Measurements from ENCODE around the gene WNK2. TPM values are rescaled to one million over a fixed set of nuclear protein-coding genes. Genes with fewer than 3 reads are reported as not detected.

WNK2 gene
- total and polyA plus RNA-seq, 2 of the 4 experiments (the other 2 are of a cell fraction) = not detected

DNA sequence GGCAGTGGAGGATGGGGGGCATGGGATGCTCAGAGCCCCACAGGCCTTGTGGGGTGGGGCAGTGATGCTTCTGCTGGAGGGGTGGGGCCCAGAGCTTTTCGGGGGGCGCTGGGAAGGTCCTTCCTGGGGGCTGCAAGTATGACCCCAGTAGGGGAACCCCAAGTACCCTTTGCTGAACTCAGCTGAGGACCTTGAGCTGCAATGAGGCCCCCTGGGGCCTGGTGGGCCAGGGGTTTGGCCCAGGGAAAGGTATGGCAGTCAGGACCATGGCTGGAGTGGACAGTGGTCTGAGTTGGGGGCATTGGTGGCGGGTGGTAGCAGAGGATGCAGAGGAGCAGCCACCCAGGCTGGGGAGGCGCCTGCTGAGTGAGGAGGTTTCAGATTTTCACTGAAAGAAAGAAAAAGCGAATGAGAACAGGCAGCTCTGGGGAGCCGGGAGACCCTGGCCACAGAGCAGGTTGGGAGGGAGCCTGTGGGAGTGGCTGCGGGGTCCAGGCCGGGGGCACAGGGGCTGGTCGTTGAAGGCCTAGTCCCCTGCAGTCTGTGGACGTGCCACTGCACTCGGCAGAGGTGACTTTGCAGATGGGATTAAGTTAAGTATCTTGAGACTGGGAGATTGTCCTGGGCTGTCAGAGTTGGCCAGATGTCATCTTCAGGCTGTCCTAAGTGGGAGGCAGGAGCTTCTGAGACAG is 19.2 kb downstream of the WNK2 start:
- H2BK120ac ChIP-seq (ENCODE audit: low read depth, low read length) = no peak overlapping the region
- H4K20me1 ChIP-seq (ENCODE audit: insufficient read depth, low read length) = no peaks in the 10 kb centered on the region
- H4K91ac ChIP-seq (ENCODE audit: insufficient read depth, low read depth, low read length) = no peak overlapping the region
- no peaks in the 10 kb centered on the region for H3K9me3 ChIP-seq (ENCODE audit: control insufficient read depth, insufficient read depth, low read length)
- no peaks in the 10 kb centered on the region for H3K4me1 ChIP-seq (ENCODE audit: control insufficient read depth, insufficient read depth, low read length)
- no peak overlapping the region for H3K23ac ChIP-seq (ENCODE audit: low read depth, low read length)
- CTCF ChIA-PET = no interaction called here
- no peaks in the 10 kb centered on the region for H3K9me1 ChIP-seq (ENCODE audit: insufficient read depth, low read length)
- intact Hi-C loops (cut with micrococcal nuclease) = no loop called here
- no peak overlapping the region for H3K4me3 ChIP-seq (ENCODE audit: insufficient read depth, low read depth, low read length)
- H3K79me1 ChIP-seq (ENCODE audit: low read depth in 1 of 2, low read length in 2 of 2) = no peaks in the 10 kb centered on the region
- no peak overlapping the region for H4K8ac ChIP-seq (ENCODE audit: low read depth in 2 of 2, low read length in 2 of 2)
- H2AK9ac ChIP-seq (replicated peaks; ENCODE audit: low read depth, low read length, poor library complexity) = no peak overlapping the region
- DNase-seq = no peak
- no peak overlapping the region for H2BK5ac ChIP-seq (ENCODE audit: low read depth, low read length, poor library complexity, severe bottlenecking)
- H2AK5ac ChIP-seq (ENCODE audit: low read depth, low read length) = no peak overlapping the region
- H3K4ac ChIP-seq (ENCODE audit: low read depth, low read length) = no peak overlapping the region
- no peak overlapping the region for H3K14ac ChIP-seq (replicated peaks; ENCODE audit: low read depth, low read length)
- H3K56ac ChIP-seq (ENCODE audit: extremely low read depth, insufficient read depth, low read length) = no peak overlapping the region
- H3K9ac ChIP-seq (ENCODE audit: low read depth, low read length) = no peak overlapping the region
- no peak overlapping the region for H3K27ac ChIP-seq (ENCODE audit: insufficient read depth, low read length)
- WGBS, 2 experiments (ENCODE audit: extremely low coverage in 2 of 2, insufficient read length in 1 of 2) = 65% methylated on average over 6 of the region's 11 CpGs; no CpG with 5 or more reads in 1 of the 2 experiments
- no peak overlapping the region for H2BK20ac ChIP-seq (ENCODE audit: low read depth, low read length)
- H2BK15ac ChIP-seq (ENCODE audit: low read depth, low read length) = no peak overlapping the region
- BruUV-seq (replicated peaks) = no TSS peak
- H2AFZ ChIP-seq (replicated peaks; ENCODE audit: low read length, poor library complexity) = peak overlapping the region; percentile 23
- no peak overlapping the region for H3K4me2 ChIP-seq (ENCODE audit: low read depth, low read length)
- in situ Hi-C loops (cut with MboI; ENCODE audit: low sequenced_read_pairs) = no loop called here
- dilution Hi-C loops (cut with HindIII; ENCODE audit: low sequenced_read_pairs, unreplicated experiment) = no loop called here
- ATAC-seq (ENCODE audit: low read depth) = no peak
- POLR2A ChIA-PET (ENCODE audit: unreplicated experiment) = no interaction called here
- no peaks in the 10 kb centered on the region for H3K36me3 ChIP-seq (ENCODE audit: control insufficient read depth, insufficient read depth, low read length)
- peaks cover 19% of the 10 kb centered on the region for H3K27me3 ChIP-seq (ENCODE audit: control insufficient read depth, insufficient read depth, low read length)
- no peak for TF ChIP-seq RCOR1 (IDR thresholded peaks at IDR 0.05; ENCODE audit: insufficient replicate concordance, low read length)
- no peak for TF ChIP-seq MXI1 (IDR thresholded peaks at IDR 0.05; ENCODE audit: borderline replicate concordance, low read depth, low read length)
- TF ChIP-seq CEBPB (IDR thresholded peaks at IDR 0.05; ENCODE audit: low read depth, low read length) = no peak
- TF ChIP-seq POLR2A (IDR thresholded peaks at IDR 0.05; ENCODE audit: low read depth, low read length) = no peak
- TF ChIP-seq, protein P1, sequence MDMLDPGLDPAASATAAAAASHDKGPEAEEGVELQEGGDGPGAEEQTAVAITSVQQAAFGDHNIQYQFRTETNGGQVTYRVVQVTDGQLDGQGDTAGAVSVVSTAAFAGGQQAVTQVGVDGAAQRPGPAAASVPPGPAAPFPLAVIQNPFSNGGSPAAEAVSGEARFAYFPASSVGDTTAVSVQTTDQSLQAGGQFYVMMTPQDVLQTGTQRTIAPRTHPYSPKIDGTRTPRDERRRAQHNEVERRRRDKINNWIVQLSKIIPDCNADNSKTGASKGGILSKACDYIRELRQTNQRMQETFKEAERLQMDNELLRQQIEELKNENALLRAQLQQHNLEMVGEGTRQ (IDR thresholded peaks at IDR 0.05; ENCODE audit: low read depth, low read length) = no peak
- no peak for TF ChIP-seq NFE2L2 (IDR thresholded peaks at IDR 0.05; ENCODE audit: low read depth, low read length)
- TF ChIP-seq SMC3 (IDR thresholded peaks at IDR 0.05; ENCODE audit: low read depth, low read length) = no peak
- TF ChIP-seq, protein P2, sequence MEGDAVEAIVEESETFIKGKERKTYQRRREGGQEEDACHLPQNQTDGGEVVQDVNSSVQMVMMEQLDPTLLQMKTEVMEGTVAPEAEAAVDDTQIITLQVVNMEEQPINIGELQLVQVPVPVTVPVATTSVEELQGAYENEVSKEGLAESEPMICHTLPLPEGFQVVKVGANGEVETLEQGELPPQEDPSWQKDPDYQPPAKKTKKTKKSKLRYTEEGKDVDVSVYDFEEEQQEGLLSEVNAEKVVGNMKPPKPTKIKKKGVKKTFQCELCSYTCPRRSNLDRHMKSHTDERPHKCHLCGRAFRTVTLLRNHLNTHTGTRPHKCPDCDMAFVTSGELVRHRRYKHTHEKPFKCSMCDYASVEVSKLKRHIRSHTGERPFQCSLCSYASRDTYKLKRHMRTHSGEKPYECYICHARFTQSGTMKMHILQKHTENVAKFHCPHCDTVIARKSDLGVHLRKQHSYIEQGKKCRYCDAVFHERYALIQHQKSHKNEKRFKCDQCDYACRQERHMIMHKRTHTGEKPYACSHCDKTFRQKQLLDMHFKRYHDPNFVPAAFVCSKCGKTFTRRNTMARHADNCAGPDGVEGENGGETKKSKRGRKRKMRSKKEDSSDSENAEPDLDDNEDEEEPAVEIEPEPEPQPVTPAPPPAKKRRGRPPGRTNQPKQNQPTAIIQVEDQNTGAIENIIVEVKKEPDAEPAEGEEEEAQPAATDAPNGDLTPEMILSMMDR (conservative IDR thresholded peaks at IDR 0.05; ENCODE audit: low read depth, low read length) = no peak
- TF ChIP-seq BHLHE40 (IDR thresholded peaks at IDR 0.05; ENCODE audit: low read depth, low read length) = no peak
- TF ChIP-seq FOS (IDR thresholded peaks at IDR 0.05; ENCODE audit: low read depth, low read length) = no peak
- TF ChIP-seq MAFK (IDR thresholded peaks at IDR 0.05; ENCODE audit: low read depth, low read length) = no peak
- H3K18ac ChIP-seq (ENCODE audit: low read depth, low read length) = no peak overlapping the region
- no peak overlapping the region for H4K5ac ChIP-seq (ENCODE audit: low read depth, low read length)

Data from IMR-90 (cell line).